HepG2 (cell line): ENCODE results near the gene KLHDC1. TPM values are rescaled to one million over a fixed set of nuclear protein-coding genes. Genes with fewer than 3 reads are reported as not detected.
A peak's percentile ranks its signal among the peaks of the same experiment; 100 is the strongest.

ENCODE experiments used
- CHCHD3 ChIP-seq: sonication (generic); formaldehyde crosslinking; IDR thresholded peaks from 2 replicates; pipeline ENCODE4 v1.8.0; 2022; ENCODE audit warnings: mild to moderate bottlenecking, missing genetic modification reagents, moderate library complexity
- HNRNPK ChIP-seq: fragments of 200-400 bp; formaldehyde crosslinking; IDR thresholded peaks from 2 replicates; pipeline ENCODE4 v1.6.1; 2018; ENCODE audit warnings: low read length, low read depth, moderate library complexity, mild to moderate bottlenecking; ENCODE audit not compliant: poor library complexity, severe bottlenecking
- IKZF4 ChIP-seq: sonication (generic); formaldehyde crosslinking; IDR thresholded peaks from 2 replicates; pipeline ENCODE4 v1.5.1; 2020; ENCODE audit warnings: borderline replicate concordance, mild to moderate bottlenecking, low read depth, missing genetic modification reagents; ENCODE audit errors: not compliant biosample characterization
- PRPF4 ChIP-seq: fragments of 200-400 bp; formaldehyde crosslinking; IDR thresholded peaks from 2 replicates; pipeline ENCODE4 v1.6.1; 2016; ENCODE audit warnings: low read length, low read depth; ENCODE audit not compliant: poor library complexity, severe bottlenecking
- ZNF274 ChIP-seq: sonication (generic); formaldehyde crosslinking; IDR thresholded peaks from 2 replicates; pipeline ENCODE4 v1.5.1; 2020; ENCODE audit warnings: mild to moderate bottlenecking, missing genetic modification reagents
- polyA plus RNA-seq, 8 experiments: library from polyadenylated mRNA; depleted of rRNA in 3 of 8; stranded (reverse) in 7 of 8; unstranded in 1 of 8; fragments of >200 nt; fragmentation: Illumina TruSeq in 4 of 8; extraction: Trizol in 4 of 8; gene quantifications; 2 replicates each; pipeline versions ENCODE4 v1.2.1 to v1.2.3, GENCODE V29; 2011 to 2016; ENCODE audit warnings: low read depth in 4 of 8, missing spikeins in 1 of 8, mixed read lengths in 1 of 8; ENCODE audit not compliant: insufficient read depth in 1 of 8
- total RNA-seq, 5 experiments: library from RNA; depleted of rRNA; stranded (reverse); fragments of >200 nt; fragmentation: Illumina TruSeq; extraction: Trizol; gene quantifications; 2 replicates each; pipeline ENCODE4 v1.2.3, GENCODE V29; 2016; ENCODE audit warnings: low read depth in 1 of 5
- TF ChIP-seq, protein P1 (sequence below): sonication (generic); formaldehyde crosslinking; IDR thresholded peaks from 2 replicates; pipeline ENCODE4 v1.8.1; 2023; ENCODE audit warnings: mild to moderate bottlenecking, missing genetic modification reagents, borderline replicate concordance
- TF ChIP-seq, protein P2 (sequence below): sonication (generic); formaldehyde crosslinking; IDR thresholded peaks from 2 replicates; pipeline ENCODE4 v1.4.0; 2020; ENCODE audit warnings: missing genetic modification reagents
- TF ChIP-seq, protein P3 (sequence below): sonication (generic); formaldehyde crosslinking; IDR thresholded peaks from 2 replicates; pipeline ENCODE4 v1.5.1; 2020; ENCODE audit warnings: mild to moderate bottlenecking, missing genetic modification reagents, moderate library complexity
- TF ChIP-seq, protein P4 (sequence below): sonication (generic); formaldehyde crosslinking; conservative IDR thresholded peaks from 2 replicates; pipeline ENCODE4 v1.4.0; 2020; ENCODE audit warnings: mild to moderate bottlenecking, missing genetic modification reagents, moderate library complexity
- TF ChIP-seq, protein P5 (sequence below): sonication (generic); formaldehyde crosslinking; IDR thresholded peaks from 2 replicates; pipeline ENCODE4 v1.4.0; 2020; ENCODE audit warnings: missing genetic modification reagents

The KLHDC1 gene
- total and polyA plus RNA-seq, 2 of the 13 experiments (the other 11 are each of a cell fraction or from before 2014, with no cell fraction given) = 0.11 TPM; not detected in 1

DNA sequence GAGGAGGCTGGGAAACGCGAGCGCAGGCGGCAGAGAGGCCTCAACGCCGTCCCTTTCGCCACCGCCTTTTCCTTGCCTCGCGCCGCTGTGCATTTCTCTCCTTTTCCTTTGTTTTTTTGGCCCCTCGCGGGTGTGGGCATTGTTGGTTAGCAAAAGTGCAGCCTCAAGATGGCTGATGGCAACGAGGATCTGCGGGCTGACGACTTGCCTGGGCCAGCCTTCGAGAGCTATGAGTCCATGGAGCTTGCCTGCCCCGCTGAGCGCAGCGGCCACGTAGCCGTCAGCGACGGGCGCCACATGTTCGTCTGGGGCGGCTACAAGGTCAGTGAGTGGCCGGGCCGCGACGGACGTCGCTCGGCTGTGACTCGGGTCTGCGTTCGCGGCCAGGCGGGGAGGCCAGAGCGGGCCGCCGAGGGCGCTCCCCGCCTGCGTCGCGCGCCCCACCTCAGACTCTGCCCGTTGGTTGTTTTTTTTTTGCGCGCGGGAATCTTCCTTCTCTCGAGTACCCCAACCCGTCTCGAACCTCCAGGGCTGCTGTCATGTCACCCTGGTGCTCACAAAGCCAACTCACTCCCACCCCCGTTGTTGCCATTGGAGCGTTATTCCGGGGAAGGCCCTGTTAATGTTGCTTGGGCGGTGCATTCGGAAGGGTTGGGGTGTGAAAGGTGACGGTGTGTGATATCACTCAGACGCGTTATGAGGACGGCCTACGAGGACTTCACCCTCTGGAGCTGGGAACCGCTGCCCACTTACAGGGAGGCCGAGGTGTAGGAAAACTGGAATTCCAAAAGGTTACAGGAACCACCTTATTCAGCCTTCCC lies 75.6 kb downstream of the KLHDC1 start (continued):
- TF ChIP-seq, protein P1, sequence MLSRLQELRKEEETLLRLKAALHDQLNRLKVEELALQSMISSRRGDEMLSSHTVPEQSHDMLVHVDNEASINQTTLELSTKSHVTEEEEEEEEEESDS (CRISPR knock-in tag) = no peak
- TF ChIP-seq, protein P2, sequence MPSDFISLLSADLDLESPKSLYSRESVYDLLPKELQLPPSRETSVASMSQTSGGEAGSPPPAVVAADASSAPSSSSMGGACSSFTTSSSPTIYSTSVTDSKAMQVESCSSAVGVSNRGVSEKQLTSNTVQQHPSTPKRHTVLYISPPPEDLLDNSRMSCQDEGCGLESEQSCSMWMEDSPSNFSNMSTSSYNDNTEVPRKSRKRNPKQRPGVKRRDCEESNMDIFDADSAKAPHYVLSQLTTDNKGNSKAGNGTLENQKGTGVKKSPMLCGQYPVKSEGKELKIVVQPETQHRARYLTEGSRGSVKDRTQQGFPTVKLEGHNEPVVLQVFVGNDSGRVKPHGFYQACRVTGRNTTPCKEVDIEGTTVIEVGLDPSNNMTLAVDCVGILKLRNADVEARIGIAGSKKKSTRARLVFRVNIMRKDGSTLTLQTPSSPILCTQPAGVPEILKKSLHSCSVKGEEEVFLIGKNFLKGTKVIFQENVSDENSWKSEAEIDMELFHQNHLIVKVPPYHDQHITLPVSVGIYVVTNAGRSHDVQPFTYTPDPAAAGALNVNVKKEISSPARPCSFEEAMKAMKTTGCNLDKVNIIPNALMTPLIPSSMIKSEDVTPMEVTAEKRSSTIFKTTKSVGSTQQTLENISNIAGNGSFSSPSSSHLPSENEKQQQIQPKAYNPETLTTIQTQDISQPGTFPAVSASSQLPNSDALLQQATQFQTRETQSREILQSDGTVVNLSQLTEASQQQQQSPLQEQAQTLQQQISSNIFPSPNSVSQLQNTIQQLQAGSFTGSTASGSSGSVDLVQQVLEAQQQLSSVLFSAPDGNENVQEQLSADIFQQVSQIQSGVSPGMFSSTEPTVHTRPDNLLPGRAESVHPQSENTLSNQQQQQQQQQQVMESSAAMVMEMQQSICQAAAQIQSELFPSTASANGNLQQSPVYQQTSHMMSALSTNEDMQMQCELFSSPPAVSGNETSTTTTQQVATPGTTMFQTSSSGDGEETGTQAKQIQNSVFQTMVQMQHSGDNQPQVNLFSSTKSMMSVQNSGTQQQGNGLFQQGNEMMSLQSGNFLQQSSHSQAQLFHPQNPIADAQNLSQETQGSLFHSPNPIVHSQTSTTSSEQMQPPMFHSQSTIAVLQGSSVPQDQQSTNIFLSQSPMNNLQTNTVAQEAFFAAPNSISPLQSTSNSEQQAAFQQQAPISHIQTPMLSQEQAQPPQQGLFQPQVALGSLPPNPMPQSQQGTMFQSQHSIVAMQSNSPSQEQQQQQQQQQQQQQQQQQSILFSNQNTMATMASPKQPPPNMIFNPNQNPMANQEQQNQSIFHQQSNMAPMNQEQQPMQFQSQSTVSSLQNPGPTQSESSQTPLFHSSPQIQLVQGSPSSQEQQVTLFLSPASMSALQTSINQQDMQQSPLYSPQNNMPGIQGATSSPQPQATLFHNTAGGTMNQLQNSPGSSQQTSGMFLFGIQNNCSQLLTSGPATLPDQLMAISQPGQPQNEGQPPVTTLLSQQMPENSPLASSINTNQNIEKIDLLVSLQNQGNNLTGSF (CRISPR knock-in tag) = no peak
- no peak for TF ChIP-seq PRPF4
- TF ChIP-seq, protein P3, sequence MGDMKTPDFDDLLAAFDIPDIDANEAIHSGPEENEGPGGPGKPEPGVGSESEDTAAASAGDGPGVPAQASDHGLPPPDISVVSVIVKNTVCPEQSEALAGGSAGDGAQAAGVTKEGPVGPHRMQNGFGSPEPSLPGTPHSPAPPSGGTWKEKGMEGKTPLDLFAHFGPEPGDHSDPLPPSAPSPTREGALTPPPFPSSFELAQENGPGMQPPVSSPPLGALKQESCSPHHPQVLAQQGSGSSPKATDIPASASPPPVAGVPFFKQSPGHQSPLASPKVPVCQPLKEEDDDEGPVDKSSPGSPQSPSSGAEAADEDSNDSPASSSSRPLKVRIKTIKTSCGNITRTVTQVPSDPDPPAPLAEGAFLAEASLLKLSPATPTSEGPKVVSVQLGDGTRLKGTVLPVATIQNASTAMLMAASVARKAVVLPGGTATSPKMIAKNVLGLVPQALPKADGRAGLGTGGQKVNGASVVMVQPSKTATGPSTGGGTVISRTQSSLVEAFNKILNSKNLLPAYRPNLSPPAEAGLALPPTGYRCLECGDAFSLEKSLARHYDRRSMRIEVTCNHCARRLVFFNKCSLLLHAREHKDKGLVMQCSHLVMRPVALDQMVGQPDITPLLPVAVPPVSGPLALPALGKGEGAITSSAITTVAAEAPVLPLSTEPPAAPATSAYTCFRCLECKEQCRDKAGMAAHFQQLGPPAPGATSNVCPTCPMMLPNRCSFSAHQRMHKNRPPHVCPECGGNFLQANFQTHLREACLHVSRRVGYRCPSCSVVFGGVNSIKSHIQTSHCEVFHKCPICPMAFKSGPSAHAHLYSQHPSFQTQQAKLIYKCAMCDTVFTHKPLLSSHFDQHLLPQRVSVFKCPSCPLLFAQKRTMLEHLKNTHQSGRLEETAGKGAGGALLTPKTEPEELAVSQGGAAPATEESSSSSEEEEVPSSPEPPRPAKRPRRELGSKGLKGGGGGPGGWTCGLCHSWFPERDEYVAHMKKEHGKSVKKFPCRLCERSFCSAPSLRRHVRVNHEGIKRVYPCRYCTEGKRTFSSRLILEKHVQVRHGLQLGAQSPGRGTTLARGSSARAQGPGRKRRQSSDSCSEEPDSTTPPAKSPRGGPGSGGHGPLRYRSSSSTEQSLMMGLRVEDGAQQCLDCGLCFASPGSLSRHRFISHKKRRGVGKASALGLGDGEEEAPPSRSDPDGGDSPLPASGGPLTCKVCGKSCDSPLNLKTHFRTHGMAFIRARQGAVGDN (CRISPR knock-in tag) = peak; percentile 76
- TF ChIP-seq, protein P4, sequence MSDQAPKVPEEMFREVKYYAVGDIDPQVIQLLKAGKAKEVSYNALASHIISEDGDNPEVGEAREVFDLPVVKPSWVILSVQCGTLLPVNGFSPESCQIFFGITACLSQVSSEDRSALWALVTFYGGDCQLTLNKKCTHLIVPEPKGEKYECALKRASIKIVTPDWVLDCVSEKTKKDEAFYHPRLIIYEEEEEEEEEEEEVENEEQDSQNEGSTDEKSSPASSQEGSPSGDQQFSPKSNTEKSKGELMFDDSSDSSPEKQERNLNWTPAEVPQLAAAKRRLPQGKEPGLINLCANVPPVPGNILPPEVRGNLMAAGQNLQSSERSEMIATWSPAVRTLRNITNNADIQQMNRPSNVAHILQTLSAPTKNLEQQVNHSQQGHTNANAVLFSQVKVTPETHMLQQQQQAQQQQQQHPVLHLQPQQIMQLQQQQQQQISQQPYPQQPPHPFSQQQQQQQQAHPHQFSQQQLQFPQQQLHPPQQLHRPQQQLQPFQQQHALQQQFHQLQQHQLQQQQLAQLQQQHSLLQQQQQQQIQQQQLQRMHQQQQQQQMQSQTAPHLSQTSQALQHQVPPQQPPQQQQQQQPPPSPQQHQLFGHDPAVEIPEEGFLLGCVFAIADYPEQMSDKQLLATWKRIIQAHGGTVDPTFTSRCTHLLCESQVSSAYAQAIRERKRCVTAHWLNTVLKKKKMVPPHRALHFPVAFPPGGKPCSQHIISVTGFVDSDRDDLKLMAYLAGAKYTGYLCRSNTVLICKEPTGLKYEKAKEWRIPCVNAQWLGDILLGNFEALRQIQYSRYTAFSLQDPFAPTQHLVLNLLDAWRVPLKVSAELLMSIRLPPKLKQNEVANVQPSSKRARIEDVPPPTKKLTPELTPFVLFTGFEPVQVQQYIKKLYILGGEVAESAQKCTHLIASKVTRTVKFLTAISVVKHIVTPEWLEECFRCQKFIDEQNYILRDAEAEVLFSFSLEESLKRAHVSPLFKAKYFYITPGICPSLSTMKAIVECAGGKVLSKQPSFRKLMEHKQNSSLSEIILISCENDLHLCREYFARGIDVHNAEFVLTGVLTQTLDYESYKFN (CRISPR knock-in tag) = no peak
- TF ChIP-seq, protein P5, sequence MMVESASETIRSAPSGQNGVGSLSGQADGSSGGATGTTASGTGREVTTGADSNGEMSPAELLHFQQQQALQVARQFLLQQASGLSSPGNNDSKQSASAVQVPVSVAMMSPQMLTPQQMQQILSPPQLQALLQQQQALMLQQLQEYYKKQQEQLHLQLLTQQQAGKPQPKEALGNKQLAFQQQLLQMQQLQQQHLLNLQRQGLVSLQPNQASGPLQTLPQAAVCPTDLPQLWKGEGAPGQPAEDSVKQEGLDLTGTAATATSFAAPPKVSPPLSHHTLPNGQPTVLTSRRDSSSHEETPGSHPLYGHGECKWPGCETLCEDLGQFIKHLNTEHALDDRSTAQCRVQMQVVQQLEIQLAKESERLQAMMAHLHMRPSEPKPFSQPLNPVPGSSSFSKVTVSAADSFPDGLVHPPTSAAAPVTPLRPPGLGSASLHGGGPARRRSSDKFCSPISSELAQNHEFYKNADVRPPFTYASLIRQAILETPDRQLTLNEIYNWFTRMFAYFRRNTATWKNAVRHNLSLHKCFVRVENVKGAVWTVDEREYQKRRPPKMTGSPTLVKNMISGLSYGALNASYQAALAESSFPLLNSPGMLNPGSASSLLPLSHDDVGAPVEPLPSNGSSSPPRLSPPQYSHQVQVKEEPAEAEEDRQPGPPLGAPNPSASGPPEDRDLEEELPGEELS (CRISPR knock-in tag) = peak; percentile 32; the same call in 1 of the 2 replicates
- TF ChIP-seq IKZF4 (CRISPR knock-in tag) = peak; percentile 71
- 0 out of 2 replicates have a peak, but pooled peaks have one; percentile 26 for TF ChIP-seq CHCHD3 (CRISPR knock-in tag)
- TF ChIP-seq HNRNPK = no peak
- TF ChIP-seq ZNF274 (CRISPR knock-in tag) = peak; percentile 56; the same call in 1 of the 2 replicates
